SJCRH30 (cell line): ENCODE measurements around the gene PXYLP1. TPM values are rescaled to one million over a fixed set of nuclear protein-coding genes. Genes with fewer than 3 reads are reported as not detected.
A peak's percentile ranks its signal among the peaks of the same experiment; 100 is the strongest.

Source experiments
- DNase-seq, 2 experiments: peaks; one replicate each; pipeline ENCODE4 v3.0.0-alpha.2; 2015 to 2020
- H3K27ac ChIP-seq: fragments of 250-450 bp; sonication (Bioruptor Pico); 2 replicates; pipeline ENCODE4 v1.5.1; 2020; ENCODE audit warnings: mild to moderate bottlenecking, moderate library complexity
- H3K27me3 ChIP-seq: fragments of 250-450 bp; sonication (Bioruptor Pico); 2 replicates; pipeline ENCODE4 v1.5.1; 2020; ENCODE audit warnings: mild to moderate bottlenecking, moderate library complexity
- H3K36me3 ChIP-seq: fragments of 250-450 bp; sonication (Bioruptor Pico); 2 replicates; pipeline ENCODE4 v1.5.1; 2020; ENCODE audit warnings: mild to moderate bottlenecking, moderate library complexity
- H3K4me1 ChIP-seq: fragments of 250-450 bp; sonication (Bioruptor Pico); 2 replicates; pipeline ENCODE4 v1.5.1; 2020; ENCODE audit warnings: mild to moderate bottlenecking, moderate library complexity
- H3K4me3 ChIP-seq: fragments of 250-450 bp; sonication (Bioruptor Pico); 2 replicates; pipeline ENCODE4 v1.5.1; 2020; ENCODE audit warnings: mild to moderate bottlenecking, moderate library complexity
- H3K9me3 ChIP-seq: fragments of 250-450 bp; sonication (Bioruptor Pico); replicated peaks from 2 replicates; pipeline ENCODE4 v1.5.1; 2020; ENCODE audit warnings: mild to moderate bottlenecking, moderate library complexity
- total RNA-seq: library from RNA; depleted of rRNA; stranded (reverse); fragments of >200 nt; shearing (Covaris generic); gene quantifications from 2 replicates; pipeline ENCODE4 v1.2.3, GENCODE V29; 2014

PXYLP1 gene
- total RNA-seq, 1 experiment from 2014 or later: 24.9 TPM

DNA sequence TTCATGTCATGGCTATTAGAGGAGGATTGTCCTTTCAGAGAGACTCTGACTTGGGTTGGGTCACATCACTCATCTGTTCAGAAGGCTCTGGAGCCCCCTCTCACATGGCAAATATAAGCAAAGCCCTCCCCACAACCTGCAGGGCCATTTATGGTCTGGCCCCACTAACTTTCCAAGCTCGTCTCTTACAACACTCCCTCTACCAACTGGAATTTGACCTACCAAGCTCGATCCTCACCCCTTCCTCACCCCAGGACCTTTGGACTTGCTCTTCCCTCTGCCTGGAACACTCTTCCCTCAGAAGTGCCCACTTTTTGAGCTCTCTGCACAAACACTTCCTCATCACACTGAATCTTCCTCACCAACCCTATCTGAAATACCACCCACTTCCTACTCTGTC lies 14.2 kb upstream of the PXYLP1 start:
- H3K27ac ChIP-seq: no peak overlapping the region
- no peaks in the 10 kb centered on the region for H3K4me1 ChIP-seq
- 0 out of 2 replicates have a peak, but pooled peaks cover 2% of the 10 kb centered on the region for H3K9me3 ChIP-seq
- H3K36me3 ChIP-seq: no peaks in the 10 kb centered on the region
- DNase-seq: no peak
- no peaks in the 10 kb centered on the region for H3K27me3 ChIP-seq
- H3K4me3 ChIP-seq: no peak overlapping the region

DNA sequence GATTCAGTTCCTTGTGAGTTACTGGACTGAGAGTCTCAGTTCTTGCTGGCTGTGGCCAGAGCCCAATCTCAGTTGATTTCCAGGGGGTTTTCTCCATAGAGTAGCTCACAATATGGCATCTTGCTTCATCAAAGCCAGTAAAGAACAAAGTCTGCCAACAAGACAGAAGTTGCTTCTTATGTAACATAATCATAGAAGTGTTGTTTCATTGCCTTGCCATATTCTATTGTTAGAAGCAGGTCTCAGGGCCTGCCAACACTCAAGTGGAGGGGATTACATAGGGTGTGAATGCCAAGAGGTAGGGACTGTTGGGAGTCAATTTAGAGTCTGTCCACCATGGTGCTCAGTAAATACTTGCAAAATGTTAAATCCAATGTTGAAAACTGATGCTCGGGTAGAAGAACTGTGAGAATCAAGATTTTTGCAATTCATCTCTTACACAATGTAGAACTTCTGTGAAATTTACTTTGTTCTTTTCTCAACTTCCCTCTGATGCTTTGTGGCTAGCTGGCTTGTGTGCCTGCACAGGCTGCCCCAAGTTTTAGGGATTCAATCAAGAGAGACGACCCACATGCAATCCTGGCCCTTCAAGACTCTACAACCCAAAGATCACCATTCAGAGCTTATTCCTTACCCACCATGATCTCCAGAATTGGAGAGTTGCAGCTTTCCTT lies 13.3 kb upstream of the PXYLP1 start:
- Histone ChIP-seq H3K4me1 (no peaks in the 10 kb centered on the region), H3K4me3 (no peak overlapping the region), H3K27me3 (no peaks in the 10 kb centered on the region), H3K36me3 (no peaks in the 10 kb centered on the region), H3K9me3 (no peaks in the 10 kb centered on the region), H3K27ac (no peak overlapping the region)
- no peak for DNase-seq

DNA sequence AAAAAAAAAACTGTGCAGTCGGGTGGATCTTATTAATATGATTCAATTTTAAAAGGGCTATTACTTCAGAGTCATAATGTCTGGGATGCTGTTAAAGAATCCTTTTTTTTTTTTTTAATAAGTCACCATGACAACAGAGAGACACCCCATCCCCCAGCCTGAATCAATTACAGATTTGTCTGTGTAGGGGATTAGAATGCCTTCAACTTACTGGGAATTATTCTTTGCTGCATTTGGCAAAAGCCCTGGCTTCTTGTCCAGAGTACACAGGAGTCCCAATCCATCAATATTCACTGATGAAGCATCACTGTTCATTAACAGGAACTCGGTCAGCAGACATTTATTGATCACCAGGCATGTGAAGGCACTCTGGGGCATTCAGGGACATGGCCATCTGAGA lies 12.7 kb upstream of the PXYLP1 start:
- Histone ChIP-seq H3K4me1 (no peaks in the 10 kb centered on the region), H3K27ac (no peak overlapping the region), H3K36me3 (no peaks in the 10 kb centered on the region), H3K27me3 (no peaks in the 10 kb centered on the region), H3K4me3 (no peak overlapping the region), H3K9me3 (peaks cover 6% of the 10 kb centered on the region; the same call in 1 of the 2 replicates)
- no peak for DNase-seq

DNA sequence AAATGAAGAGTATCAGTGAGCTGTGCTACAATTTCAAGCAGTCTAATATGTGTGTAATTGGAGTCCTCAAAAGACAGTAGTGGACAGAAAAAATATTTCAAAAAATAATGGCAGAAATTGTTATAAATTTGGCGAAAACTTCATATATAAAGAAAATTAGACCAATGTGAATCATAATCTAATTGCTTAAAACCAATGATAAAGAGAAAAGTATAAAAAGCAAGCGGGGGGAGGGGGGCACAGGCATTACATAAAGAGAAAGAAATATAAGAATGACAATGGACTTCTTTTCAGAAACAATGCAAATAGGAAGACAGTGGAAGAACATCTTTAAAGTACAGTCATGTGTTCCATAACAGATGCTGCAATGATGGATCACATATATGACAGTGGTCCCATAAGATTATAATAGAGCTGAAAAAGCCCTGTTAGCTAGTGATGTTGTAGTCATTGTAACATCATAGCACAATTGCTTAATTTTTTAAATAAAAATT lies 7.9 kb upstream of the PXYLP1 start:
- Histone ChIP-seq H3K27me3 (no peaks in the 10 kb centered on the region), H3K36me3 (no peaks in the 10 kb centered on the region), H3K27ac (no peak overlapping the region), H3K4me3 (no peak overlapping the region), H3K4me1 (peaks cover 14% of the 10 kb centered on the region; the same call in 1 of the 2 replicates), H3K9me3 (peaks cover 12% of the 10 kb centered on the region; the same call in 1 of the 2 replicates)
- DNase-seq: no peak

GRCh38 chr3:141225939-141226338 lies 5.7 kb upstream of the PXYLP1 start:
- Histone ChIP-seq H3K27ac (no peak overlapping the region), H3K9me3 (peaks cover 12% of the 10 kb centered on the region; the same call in 1 of the 2 replicates), H3K27me3 (no peaks in the 10 kb centered on the region), H3K4me3 (no peak overlapping the region), H3K4me1 (peaks cover 26% of the 10 kb centered on the region; the same call in 1 of the 2 replicates), H3K36me3 (no peaks in the 10 kb centered on the region)
- no peak for DNase-seq

GRCh38 chr3:141227216-141227615 lies 4.4 kb upstream of the PXYLP1 start:
- Histone ChIP-seq H3K4me1 (peaks cover 26% of the 10 kb centered on the region; the same call in 1 of the 2 replicates), H3K27me3 (no peaks in the 10 kb centered on the region), H3K27ac (no peak overlapping the region), H3K36me3 (no peaks in the 10 kb centered on the region), H3K4me3 (no peak overlapping the region), H3K9me3 (peaks cover 12% of the 10 kb centered on the region; the same call in 1 of the 2 replicates)
- DNase-seq: peak in 1 of 2 experiments; percentile 14

DNA sequence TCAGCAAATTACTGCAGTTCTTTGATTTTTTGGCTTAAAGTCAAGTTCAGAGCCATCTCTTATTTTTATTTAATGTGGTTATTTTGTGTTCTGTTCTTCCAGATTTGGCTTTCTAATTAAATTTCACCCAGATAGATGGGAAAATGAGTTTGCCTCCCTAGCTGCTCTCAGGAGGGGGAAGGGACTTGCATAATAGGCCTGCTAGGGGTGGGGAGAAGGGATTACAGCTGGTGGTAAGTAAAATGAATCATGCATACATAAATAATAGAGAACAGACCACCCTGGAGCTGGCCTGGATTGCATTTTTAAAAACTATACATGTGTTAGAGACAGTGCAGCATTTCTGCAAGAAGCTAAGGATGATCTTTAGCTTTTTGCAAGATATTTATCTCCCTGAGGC lies 3.9 kb upstream of the PXYLP1 start:
- Histone ChIP-seq H3K9me3 (peaks cover 12% of the 10 kb centered on the region; the same call in 1 of the 2 replicates), H3K36me3 (no peaks in the 10 kb centered on the region), H3K4me3 (no peak overlapping the region), H3K27me3 (no peaks in the 10 kb centered on the region), H3K4me1 (peaks cover 26% of the 10 kb centered on the region; the same call in 1 of the 2 replicates), H3K27ac (no peak overlapping the region)
- DNase-seq: peak; percentile 59 to 62

DNA sequence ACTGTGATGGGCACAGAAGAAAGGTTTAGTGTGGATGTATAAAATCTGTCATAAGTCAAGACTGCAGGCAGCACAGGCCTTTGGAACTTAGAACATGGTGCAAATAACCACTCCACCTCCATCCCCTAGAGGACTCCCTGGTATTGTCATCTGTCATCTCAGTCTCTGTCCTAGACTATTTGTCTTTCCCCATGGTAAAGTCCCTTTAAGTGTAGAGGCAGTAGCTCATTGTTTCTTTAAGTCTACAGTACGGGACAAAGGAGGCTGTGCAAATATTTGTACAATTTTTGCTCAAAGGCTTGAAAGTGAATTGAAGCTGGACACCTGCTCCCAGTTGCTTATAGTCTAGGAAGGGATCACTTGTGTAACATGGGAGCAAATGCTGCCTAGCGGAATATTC lies 3.2 kb upstream of the PXYLP1 start:
- Histone ChIP-seq H3K4me3 (no peak overlapping the region), H3K27ac (no peak overlapping the region), H3K27me3 (no peaks in the 10 kb centered on the region), H3K36me3 (no peaks in the 10 kb centered on the region), H3K9me3 (peaks cover 11% of the 10 kb centered on the region; the same call in 1 of the 2 replicates), H3K4me1 (peaks cover 26% of the 10 kb centered on the region; the same call in 1 of the 2 replicates)
- DNase-seq: peak in 1 of 2 experiments; percentile 26

DNA sequence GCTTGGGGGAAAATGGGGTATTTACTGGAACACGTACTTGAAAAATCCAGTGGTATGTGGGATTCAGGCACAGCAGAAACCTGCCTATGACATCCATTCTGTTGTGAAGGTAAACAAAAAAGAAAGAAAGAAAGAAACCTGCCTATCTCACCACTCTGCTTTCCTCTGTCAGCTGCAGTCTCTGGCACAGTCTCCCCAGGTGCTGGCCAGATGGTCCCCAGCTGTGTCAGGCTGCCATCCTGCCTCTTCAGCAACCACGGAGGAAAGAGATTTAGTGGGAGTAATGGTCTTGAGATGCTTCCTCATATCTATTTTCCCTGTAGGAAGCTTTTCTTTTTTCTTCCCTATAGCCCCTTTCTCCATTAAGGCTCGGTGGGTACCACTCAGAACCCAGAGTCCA lies 2.5 kb upstream of the PXYLP1 start:
- Histone ChIP-seq H3K27me3 (no peaks in the 10 kb centered on the region), H3K4me1 (peaks cover 26% of the 10 kb centered on the region; the same call in 1 of the 2 replicates), H3K9me3 (peaks cover 4% of the 10 kb centered on the region; the same call in 1 of the 2 replicates), H3K27ac (no peak overlapping the region), H3K4me3 (no peak overlapping the region), H3K36me3 (no peaks in the 10 kb centered on the region)
- no peak for DNase-seq

DNA sequence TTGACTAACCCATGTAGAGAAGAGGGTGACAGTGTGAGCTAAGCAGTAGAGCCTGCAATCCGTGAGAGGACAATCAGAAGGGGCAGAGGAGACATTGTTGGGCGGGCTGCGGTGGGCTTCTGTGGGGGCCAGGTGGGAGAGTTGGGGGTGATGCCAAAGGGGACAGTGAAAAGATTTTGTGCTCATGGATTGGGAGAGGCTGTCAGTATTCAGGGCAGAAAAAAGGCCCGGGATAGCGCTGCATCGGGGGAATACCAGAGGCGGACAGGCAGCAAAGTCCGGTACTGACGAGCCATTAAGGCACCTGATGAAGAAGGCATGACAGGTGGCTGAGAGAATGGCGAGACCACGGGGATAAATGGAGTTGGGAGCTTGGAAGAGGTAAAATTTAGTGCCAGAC lies 1.3 kb upstream of the PXYLP1 start:
- Histone ChIP-seq H3K27ac (no peak overlapping the region), H3K27me3 (no peaks in the 10 kb centered on the region), H3K36me3 (no peaks in the 10 kb centered on the region), H3K9me3 (peaks cover 4% of the 10 kb centered on the region; the same call in 1 of the 2 replicates), H3K4me3 (peak overlapping the region; percentile 86; the same call in 1 of the 2 replicates), H3K4me1 (peaks cover 26% of the 10 kb centered on the region; the same call in 1 of the 2 replicates)
- no peak for DNase-seq

- Histone ChIP-seq H3K27ac (no peak overlapping the region; the same call in 1 of the 2 replicates), H3K36me3 (no peaks in the 10 kb centered on the region), H3K9me3 (no peaks in the 10 kb centered on the region), H3K4me3 (peak overlapping the region; percentile 86), H3K27me3 (no peaks in the 10 kb centered on the region), H3K4me1 (peaks cover 26% of the 10 kb centered on the region; the same call in 1 of the 2 replicates)
- DNase-seq: peak in 1 of 2 experiments; percentile 26
Measured at GRCh38 chr3:141231952-141232823, 563 bp downstream of the PXYLP1 start.

DNA sequence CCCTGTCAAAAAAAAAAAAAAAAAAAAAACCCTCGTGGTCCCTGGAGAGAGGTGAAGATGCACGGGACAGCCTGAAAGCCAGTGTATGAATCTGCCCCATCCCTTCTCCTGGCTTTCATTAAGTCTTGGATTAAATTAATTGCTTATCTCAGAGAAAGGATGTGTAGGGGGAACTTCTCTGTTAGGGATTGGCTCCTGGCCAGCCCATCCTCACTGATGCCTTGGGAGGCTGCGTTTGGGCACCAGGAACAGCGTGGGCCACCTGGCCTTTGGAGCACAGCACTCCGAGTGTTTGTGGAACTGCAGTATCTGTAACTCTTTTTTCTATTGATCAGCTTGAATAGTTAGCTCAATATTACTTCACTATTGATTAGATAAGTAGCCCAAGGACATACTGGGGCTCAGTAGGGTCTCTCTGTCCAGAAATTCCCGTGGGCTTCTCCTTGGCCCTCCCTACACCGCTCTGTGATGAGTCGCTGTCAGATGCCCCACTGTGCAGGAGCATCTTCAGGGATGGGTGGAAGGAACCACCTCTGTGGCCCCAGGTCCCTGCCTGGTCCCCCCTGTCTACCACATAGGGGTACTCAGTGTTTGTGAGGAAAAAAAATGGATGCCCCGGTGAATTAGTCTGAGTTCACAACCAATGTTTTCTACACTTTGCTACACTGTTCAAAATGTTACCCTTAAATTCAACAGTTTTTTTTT lies 2.0 kb downstream of the PXYLP1 start:
- Histone ChIP-seq H3K4me1 (peaks cover 13% of the 10 kb centered on the region; the same call in 1 of the 2 replicates), H3K4me3 (no peak overlapping the region), H3K27ac (no peak overlapping the region), H3K27me3 (no peaks in the 10 kb centered on the region), H3K9me3 (no peaks in the 10 kb centered on the region), H3K36me3 (no peaks in the 10 kb centered on the region)
- DNase-seq: no peak

- H3K36me3 ChIP-seq: no peaks in the 10 kb centered on the region
- peaks cover 10% of the 10 kb centered on the region for H3K4me1 ChIP-seq
- no peak overlapping the region for H3K27ac ChIP-seq
- no peaks in the 10 kb centered on the region for H3K9me3 ChIP-seq
- DNase-seq: no peak
- H3K4me3 ChIP-seq: no peak overlapping the region
- no peaks in the 10 kb centered on the region for H3K27me3 ChIP-seq
Measured at GRCh38 chr3:141234283-141234682, 2.7 kb downstream of the PXYLP1 start.

DNA sequence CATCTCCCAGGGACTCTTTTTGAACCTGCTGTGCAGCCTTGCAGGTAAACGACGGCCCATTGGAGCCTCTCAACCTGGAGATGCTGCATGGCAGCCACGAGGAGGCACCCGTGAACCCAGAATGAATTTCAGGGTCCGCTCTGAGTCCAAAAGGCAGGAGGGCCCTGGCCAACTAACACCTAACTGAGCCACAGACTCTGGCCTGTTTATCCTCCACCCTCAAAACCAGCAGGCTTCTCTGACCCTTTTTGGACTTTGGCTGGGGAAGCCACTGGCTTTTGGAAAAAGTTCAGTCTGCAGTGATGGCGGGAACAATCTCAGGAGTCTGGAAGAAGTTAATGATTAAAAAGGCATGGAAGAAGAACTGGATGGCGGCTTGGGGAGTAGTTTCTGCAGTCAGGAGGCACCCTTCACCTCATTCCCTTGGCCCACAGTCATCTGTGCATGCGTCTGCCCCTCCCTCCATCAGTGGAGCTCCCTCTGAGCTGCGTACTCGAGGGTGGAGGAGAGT lies 4.1 kb downstream of the PXYLP1 start:
- H3K4me1 ChIP-seq: peaks cover 17% of the 10 kb centered on the region
- H3K9me3 ChIP-seq: no peaks in the 10 kb centered on the region
- H3K36me3 ChIP-seq: no peaks in the 10 kb centered on the region
- H3K27me3 ChIP-seq: no peaks in the 10 kb centered on the region
- H3K4me3 ChIP-seq: no peak overlapping the region
- no peak overlapping the region for H3K27ac ChIP-seq
- no peak for DNase-seq
